IMR-90 (cell line): ENCODE results near the gene ADAM12. TPM values are rescaled to one million over a fixed set of nuclear protein-coding genes. Genes with fewer than 3 reads are reported as not detected.

Experiments
- ATAC-seq: fragments of 200-7000 bp; cut with Tn5 transposase; 2 replicates; pipeline ENCODE4 v1.9.1; 2020; ENCODE audit warnings: low read depth, mild to moderate bottlenecking, moderate library complexity
- BruUV-seq: library from RNA; stranded (reverse); fragments of 400-500 nt; replicated peaks from 2 replicates; lab custom pipeline; 2021; lab: Mats Ljungman, UMichigan
- CTCF ChIA-PET: fragments of 300-600 bp; formaldehyde crosslinking; extraction: SDS; loops from one replicate; lab custom pipeline; 2021; ENCODE audit warnings: antibody characterized with exemption; lab: Yijun Ruan, JAX
- POLR2A ChIA-PET: fragments of 300-600 bp; sonication (Branson Sonifier 250); formaldehyde crosslinking; loops from one replicate; lab custom pipeline; 2022; ENCODE audit warnings: antibody characterized with exemption; ENCODE audit not compliant: unreplicated experiment; lab: Charles Lee
- DNase-seq: peaks from one replicate; pipeline ENCODE4 v3.0.0; 2013
- H2AFZ ChIP-seq: replicated peaks from 2 replicates; pipeline ENCODE3; 2013; ENCODE audit warnings: low read length, mild to moderate bottlenecking; ENCODE audit not compliant: poor library complexity
- H2AK5ac ChIP-seq: 2 replicates; pipeline ENCODE4 v1.6.1; 2013; ENCODE audit warnings: low read depth, low read length, inconsistent platforms
- H2AK9ac ChIP-seq: replicated peaks from 2 replicates; pipeline ENCODE3; 2013; ENCODE audit warnings: mild to moderate bottlenecking, low read depth, low read length, moderate library complexity; ENCODE audit not compliant: poor library complexity
- H2BK120ac ChIP-seq: 2 replicates; pipeline ENCODE4 v1.6.1; 2013; ENCODE audit warnings: low read depth, low read length, inconsistent platforms
- H2BK15ac ChIP-seq: 3 replicates; pipeline ENCODE4 v1.6.1; 2013; ENCODE audit warnings: low read depth, low read length, inconsistent platforms
- H2BK20ac ChIP-seq: 2 replicates; pipeline ENCODE4 v1.6.1; 2013; ENCODE audit warnings: low read depth, mild to moderate bottlenecking, inconsistent platforms, low read length, moderate library complexity
- H2BK5ac ChIP-seq: 2 replicates; pipeline ENCODE4 v1.6.1; 2013; ENCODE audit warnings: mild to moderate bottlenecking, low read depth, low read length, inconsistent platforms; ENCODE audit not compliant: poor library complexity, severe bottlenecking
- H3K14ac ChIP-seq: replicated peaks from 2 replicates; pipeline ENCODE4 v1.6.1; 2013; ENCODE audit warnings: low read depth, low read length, inconsistent platforms
- H3K18ac ChIP-seq: 2 replicates; pipeline ENCODE4 v1.6.1; 2013; ENCODE audit warnings: low read depth, low read length, control low read depth
- H3K23ac ChIP-seq: 2 replicates; pipeline ENCODE4 v1.6.1; 2013; ENCODE audit warnings: low read depth, low read length, inconsistent platforms
- H3K27ac ChIP-seq: 2 replicates; pipeline ENCODE4 v1.5.1; 2013; ENCODE audit warnings: mild to moderate bottlenecking, control low read depth, low read length; ENCODE audit not compliant: insufficient read depth
- H3K27me3 ChIP-seq: 2 replicates; pipeline ENCODE4 v1.6.1; 2013; ENCODE audit warnings: low read length; ENCODE audit not compliant: control insufficient read depth, insufficient read depth
- H3K36me3 ChIP-seq: 2 replicates; pipeline ENCODE4 v1.6.1; 2013; ENCODE audit warnings: low read length, mixed read lengths; ENCODE audit not compliant: control insufficient read depth, insufficient read depth
- H3K4ac ChIP-seq: 2 replicates; pipeline ENCODE4 v1.6.1; 2013; ENCODE audit warnings: low read depth, low read length, inconsistent platforms
- H3K4me1 ChIP-seq: 2 replicates; pipeline ENCODE4 v1.6.1; 2013; ENCODE audit warnings: low read length, mixed read lengths; ENCODE audit not compliant: control insufficient read depth, insufficient read depth
- H3K4me2 ChIP-seq: 2 replicates; pipeline ENCODE4 v1.6.1; 2013; ENCODE audit warnings: low read depth, mild to moderate bottlenecking, control low read depth, low read length, moderate library complexity
- H3K4me3 ChIP-seq: 2 replicates; pipeline ENCODE4 v1.5.1; 2013; ENCODE audit warnings: low read depth, mild to moderate bottlenecking, control low read depth, low read length, moderate library complexity; ENCODE audit not compliant: insufficient read depth
- H3K56ac ChIP-seq: 2 replicates; pipeline ENCODE4 v1.6.1; 2013; ENCODE audit warnings: low read length, inconsistent platforms; ENCODE audit not compliant: insufficient read depth; ENCODE audit errors: extremely low read depth
- H3K79me1 ChIP-seq, 2 experiments: 2 replicates each; pipeline ENCODE4 v1.6.1; 2013; ENCODE audit warnings: low read length in 2 of 2, inconsistent platforms in 1 of 2, low read depth in 1 of 2
- H3K9ac ChIP-seq: 2 replicates; pipeline ENCODE4 v1.6.1; 2013; ENCODE audit warnings: low read depth, low read length, control low read depth
- H3K9me1 ChIP-seq: 2 replicates; pipeline ENCODE4 v1.6.1; 2013; ENCODE audit warnings: low read length, inconsistent platforms; ENCODE audit not compliant: insufficient read depth
- H3K9me3 ChIP-seq: 2 replicates; pipeline ENCODE4 v1.6.1; 2013; ENCODE audit warnings: low read length; ENCODE audit not compliant: control insufficient read depth, insufficient read depth
- H4K20me1 ChIP-seq: 2 replicates; pipeline ENCODE4 v1.6.1; 2013; ENCODE audit warnings: low read length, inconsistent platforms; ENCODE audit not compliant: insufficient read depth
- H4K5ac ChIP-seq: 2 replicates; pipeline ENCODE4 v1.6.1; 2013; ENCODE audit warnings: mild to moderate bottlenecking, low read depth, low read length, control low read depth
- H4K8ac ChIP-seq, 2 experiments: 2 replicates each; pipeline ENCODE4 v1.6.1; 2013; ENCODE audit warnings: low read depth in 2 of 2, low read length in 2 of 2, control low read depth in 1 of 2, inconsistent platforms in 1 of 2
- H4K91ac ChIP-seq: 2 replicates; pipeline ENCODE4 v1.6.1; 2013; ENCODE audit warnings: low read depth, low read length, inconsistent platforms; ENCODE audit not compliant: insufficient read depth
- CEBPB ChIP-seq: IDR thresholded peaks from 2 replicates; pipeline ENCODE4 v1.6.1; 2012; ENCODE audit warnings: low read depth, low read length, improper control_type of control experiment
- MAFK ChIP-seq: IDR thresholded peaks from 2 replicates; pipeline ENCODE4 v1.6.1; 2012; ENCODE audit warnings: low read depth, low read length, improper control_type of control experiment
- WGBS, 2 experiments: methylation state at CpG; one replicate each; pipeline versions ENCODE4 v1.1.5 to v1.1.7; 2013; ENCODE audit warnings: missing lambda C conversion rate in 2 of 2; ENCODE audit not compliant: insufficient read length in 1 of 2; ENCODE audit errors: extremely low coverage in 2 of 2; 5-methylcytosine and 5-hydroxymethylcytosine counted together
- dilution Hi-C: fragments of 300-500 bp; cut with HindIII; formaldehyde crosslinking; loops from one replicate; pipeline ENCODE4 v1.14.3; 2018; ENCODE audit warnings: low sequenced_read_pairs; ENCODE audit not compliant: unreplicated experiment
- in situ Hi-C: fragments of 300-500 bp; cut with MboI; formaldehyde crosslinking; loops from 3 replicates; pipeline ENCODE4 v1.14.3; 2019; ENCODE audit warnings: low sequenced_read_pairs, inconsistent platforms, mixed read lengths
- intact Hi-C: fragments of 100-400 bp; cut with micrococcal nuclease; formaldehyde crosslinking; loops from 2 replicates; pipeline ENCODE4 v1.10.0; 2022
- polyA plus RNA-seq, 3 experiments: library from polyadenylated mRNA; depleted of rRNA; stranded (reverse); fragments of >200 nt; gene quantifications; 2 replicates each; pipeline ENCODE4 v1.2.3, GENCODE V29; 2012; ENCODE audit warnings: low replicate concordance in 1 of 3
- total RNA-seq: library from RNA; depleted of rRNA; stranded (reverse); fragments of >200 nt; gene quantifications from 2 replicates; pipeline ENCODE4 v1.2.3, GENCODE V29; 2012

Gene ADAM12
- total and polyA plus RNA-seq, 2 of the 4 experiments (the other 2 are of a cell fraction): 9.6 to 10.2 TPM

- WGBS, 2 experiments: no CpG with 5 or more reads among the region's 9 CpGs
- intact Hi-C loops: no loop called here
- no peak overlapping the region for H3K27ac ChIP-seq
Observed at GRCh38 chr10:126124668-126125349, 263.5 kb downstream of the ADAM12 start.

More at GRCh38 chr10:126124668-126125349, 263.5 kb downstream of the ADAM12 start:
- no peak overlapping the region for H3K4ac ChIP-seq
- H3K79me1 ChIP-seq: no peaks in the 10 kb centered on the region
- no peak overlapping the region for H3K4me3 ChIP-seq
- no peak overlapping the region for H3K56ac ChIP-seq
- H4K8ac ChIP-seq: no peak overlapping the region
- no peaks in the 10 kb centered on the region for H3K4me1 ChIP-seq
- H3K36me3 ChIP-seq: no peaks in the 10 kb centered on the region
- TF ChIP-seq CEBPB: peak; percentile 30; the same call in 1 of the 2 replicates
- no peak for TF ChIP-seq MAFK
- ChIA-PET CTCF (no interaction called here), POLR2A (no interaction called here)
- no peak overlapping the region for H2BK120ac ChIP-seq
- H2BK20ac ChIP-seq: no peak overlapping the region
- H2AFZ ChIP-seq: no peak overlapping the region
- dilution Hi-C loops (no loop called here), in situ Hi-C loops (no loop called here)
- H2AK9ac ChIP-seq: no peak overlapping the region
- H3K9ac ChIP-seq: no peak overlapping the region
- no peak overlapping the region for H2BK15ac ChIP-seq
- H3K4me2 ChIP-seq: no peak overlapping the region
- H2AK5ac ChIP-seq: no peak overlapping the region
- H3K14ac ChIP-seq: no peak overlapping the region
- no peak overlapping the region for H4K5ac ChIP-seq
- H3K27me3 ChIP-seq: no peaks in the 10 kb centered on the region
- DNase-seq (peak; percentile 20), ATAC-seq (no peak)
- 0 out of 2 replicates have a peak, but pooled peaks cover 3% of the 10 kb centered on the region for H3K9me1 ChIP-seq
- no peak overlapping the region for H4K91ac ChIP-seq
- no peak overlapping the region for H3K23ac ChIP-seq
- H3K9me3 ChIP-seq: no peaks in the 10 kb centered on the region
- H4K20me1 ChIP-seq: no peaks in the 10 kb centered on the region
- H2BK5ac ChIP-seq: no peak overlapping the region
- H3K18ac ChIP-seq: no peak overlapping the region
- no TSS peak for BruUV-seq
